ENCODE measurements around the gene PHACTR1.

DNA sequence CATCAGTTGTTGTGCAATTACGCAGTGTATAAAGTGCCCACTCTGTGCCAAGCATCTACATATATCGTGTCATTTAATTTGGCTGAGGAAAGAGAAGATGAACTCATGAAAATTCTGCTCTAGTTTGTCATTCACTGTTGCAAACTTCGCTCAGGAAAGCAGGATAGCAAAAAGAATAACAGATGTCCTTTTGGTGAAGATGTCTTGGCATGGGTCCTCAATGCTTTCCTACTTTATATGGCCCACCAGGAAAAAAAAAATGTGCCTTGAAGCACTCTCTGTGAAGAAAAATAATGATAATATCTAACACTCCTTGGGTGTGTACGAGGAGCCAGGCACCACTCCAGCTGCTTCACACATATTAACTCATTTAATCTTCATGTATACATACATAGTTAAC is 5.6 kb upstream of the PHACTR1 start:
- TF ChIP-seq EZH2phosphoT487 (IDR thresholded peaks at IDR 0.05; ENCODE audit: insufficient read depth, low read depth) (no peak), EZH2 (IDR thresholded peaks at IDR 0.05; ENCODE audit: insufficient read depth, poor library complexity, severe bottlenecking) (no peak)

Measured in GM23248 (cell line).